GM18507 (cell line): ENCODE data around the gene AQP12A.

Source experiments
- DNase-seq: peaks from one replicate; pipeline ENCODE4 v3.0.0; 2011; ENCODE audit warnings: low read depth; ENCODE audit not compliant: insufficient read length; ENCODE audit errors: extremely low spot score
- FAIRE-seq: peaks from 2 replicates; lab custom pipeline; 2011; peaks lifted over from hg19 to GRCh38; lab: Jason Lieb, UNC

AQP12A gene

GRCh38 chr2:240702640-240703011 is 11.0 kb downstream of the AQP12A start:
- no peak for DNase-seq
- FAIRE-seq: no peak

DNA sequence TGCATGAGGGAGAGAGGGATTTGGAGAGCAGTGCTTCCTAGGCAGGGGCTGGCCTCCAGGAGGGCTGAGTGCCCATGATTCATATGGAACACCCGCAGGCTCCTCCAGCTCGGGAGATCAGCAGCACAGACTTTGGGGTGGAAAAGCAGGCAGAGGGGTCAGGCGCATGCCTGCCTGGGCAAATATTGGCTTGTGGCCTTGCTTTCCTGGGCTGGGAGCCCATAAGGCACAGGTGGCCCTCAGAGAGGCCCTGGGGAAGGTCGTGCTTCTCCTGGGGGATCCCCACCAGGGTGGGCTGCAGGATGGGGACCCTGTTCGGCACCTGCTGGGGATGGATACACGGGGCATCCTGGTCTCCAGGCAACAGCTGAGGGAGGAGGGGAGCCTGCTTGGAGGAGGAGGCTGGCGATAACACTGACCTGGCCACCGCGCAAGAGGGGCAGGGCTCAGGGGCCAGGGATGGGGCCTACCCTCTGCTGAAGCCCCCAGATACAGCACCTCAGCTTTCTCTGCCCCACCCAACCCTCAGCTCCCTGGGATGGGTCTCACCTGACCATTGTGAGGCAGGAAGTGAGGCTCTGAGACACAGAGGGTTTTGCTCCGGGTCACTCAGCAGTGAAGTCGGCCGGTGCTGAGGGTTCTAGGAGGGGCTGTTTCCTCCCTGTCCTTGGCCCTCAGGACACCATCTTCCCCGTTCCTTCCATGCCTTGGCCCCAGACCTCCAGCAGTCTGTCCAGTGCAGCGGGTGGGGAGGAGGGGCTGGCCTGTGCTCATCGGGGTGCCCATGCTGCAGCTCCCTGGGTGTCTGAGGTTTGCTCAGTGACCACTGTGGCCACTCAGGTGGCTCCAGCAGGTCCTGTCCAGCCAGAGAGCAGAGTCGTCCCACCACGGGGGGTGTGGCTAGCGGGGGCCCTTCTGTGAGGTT is 12.0 kb downstream of the AQP12A start:
- DNase-seq (no peak), FAIRE-seq (no peak)

- FAIRE-seq: no peak
- DNase-seq: no peak
Observed at GRCh38 chr2:240704651-240705050, 13.0 kb downstream of the AQP12A start.

GRCh38 chr2:240705204-240705791 is 13.6 kb downstream of the AQP12A start:
- FAIRE-seq: no peak
- no peak for DNase-seq

DNA sequence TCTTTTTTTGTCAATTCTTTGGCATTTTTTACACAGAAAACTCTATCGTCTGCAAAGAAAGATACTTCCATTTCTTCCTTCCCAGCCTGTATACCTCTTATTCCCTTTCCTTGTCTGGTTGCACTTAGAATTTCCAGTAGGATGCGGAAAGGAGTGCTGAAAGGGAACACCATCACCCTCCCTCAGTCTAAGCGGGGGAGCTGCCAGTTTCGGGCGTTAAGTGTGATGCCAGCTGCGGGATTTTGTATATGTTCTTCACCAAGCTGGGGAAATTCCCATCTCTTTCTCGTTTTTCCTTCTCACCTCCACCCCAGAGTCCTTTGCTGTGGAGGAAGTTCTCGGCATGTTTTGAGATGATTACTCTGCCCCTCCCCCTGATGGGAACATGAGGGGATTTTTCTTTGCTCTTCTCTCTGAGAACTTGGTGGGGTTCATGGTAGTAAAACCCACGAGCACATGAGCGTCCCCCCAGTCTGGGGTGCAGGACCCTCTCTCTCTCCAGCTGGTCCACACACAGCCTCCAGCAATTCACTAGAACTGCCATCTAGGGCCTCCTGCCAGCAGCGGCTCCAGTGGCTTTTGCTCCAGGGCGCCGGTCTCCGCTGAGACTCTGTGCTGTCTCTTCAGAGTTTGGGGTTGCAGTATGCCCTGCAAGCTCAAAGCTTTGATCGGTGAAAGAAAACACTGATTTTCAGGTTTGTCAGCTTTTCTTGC is 15.5 kb downstream of the AQP12A start:
- DNase-seq (no peak), FAIRE-seq (no peak)

- DNase-seq: no peak
- FAIRE-seq: no peak
Observed at GRCh38 chr2:240707821-240708220, 16.2 kb downstream of the AQP12A start.

DNA sequence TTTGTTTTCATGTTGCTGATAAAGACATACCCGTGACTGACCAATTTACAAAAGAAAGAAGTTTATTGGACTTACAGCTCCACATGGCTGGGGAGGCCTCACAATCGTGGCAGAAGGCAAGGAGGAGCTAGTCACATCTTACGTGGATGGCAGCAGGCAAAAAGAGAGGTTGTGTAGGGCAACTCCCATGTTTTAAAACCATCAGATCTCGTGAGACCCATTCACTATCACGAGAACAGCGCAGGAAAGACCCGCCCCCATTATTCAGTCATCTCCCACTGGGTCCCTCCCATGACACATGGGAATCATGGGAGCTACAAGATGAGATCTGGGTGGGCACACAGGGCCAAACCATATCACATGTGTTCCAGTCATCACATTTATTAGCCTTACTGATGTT is 16.8 kb downstream of the AQP12A start:
- DNase-seq (no peak), FAIRE-seq (no peak)

- no peak for DNase-seq
- FAIRE-seq: no peak
Observed at GRCh38 chr2:240711296-240711695, 19.6 kb downstream of the AQP12A start.

DNA sequence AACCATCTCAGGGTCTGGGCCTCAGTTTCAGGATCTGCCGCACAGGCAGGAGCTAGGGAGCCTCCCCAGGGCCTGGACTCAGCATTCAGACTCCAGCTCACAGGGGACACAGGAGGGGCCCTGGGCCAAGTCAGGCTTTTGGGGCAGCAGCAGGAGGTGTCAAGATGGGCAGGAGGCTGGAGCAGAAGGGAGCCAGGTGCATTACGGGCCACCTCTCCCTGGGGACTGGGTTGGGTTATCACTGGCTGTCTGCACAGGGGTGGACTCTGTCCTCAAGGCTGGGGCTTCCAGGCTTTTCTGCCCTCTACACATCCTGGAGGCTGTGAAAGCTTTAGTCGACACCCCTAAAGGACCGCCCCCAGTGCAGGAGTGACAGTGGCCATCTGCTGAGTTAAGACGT is 20.0 kb downstream of the AQP12A start:
- FAIRE-seq (no peak), DNase-seq (no peak)

- no peak for FAIRE-seq
- DNase-seq: no peak
Observed at GRCh38 chr2:240712121-240712520, 20.5 kb downstream of the AQP12A start.

GRCh38 chr2:240713071-240713927 is 21.6 kb downstream of the AQP12A start:
- FAIRE-seq (no peak), DNase-seq (no peak)

DNA sequence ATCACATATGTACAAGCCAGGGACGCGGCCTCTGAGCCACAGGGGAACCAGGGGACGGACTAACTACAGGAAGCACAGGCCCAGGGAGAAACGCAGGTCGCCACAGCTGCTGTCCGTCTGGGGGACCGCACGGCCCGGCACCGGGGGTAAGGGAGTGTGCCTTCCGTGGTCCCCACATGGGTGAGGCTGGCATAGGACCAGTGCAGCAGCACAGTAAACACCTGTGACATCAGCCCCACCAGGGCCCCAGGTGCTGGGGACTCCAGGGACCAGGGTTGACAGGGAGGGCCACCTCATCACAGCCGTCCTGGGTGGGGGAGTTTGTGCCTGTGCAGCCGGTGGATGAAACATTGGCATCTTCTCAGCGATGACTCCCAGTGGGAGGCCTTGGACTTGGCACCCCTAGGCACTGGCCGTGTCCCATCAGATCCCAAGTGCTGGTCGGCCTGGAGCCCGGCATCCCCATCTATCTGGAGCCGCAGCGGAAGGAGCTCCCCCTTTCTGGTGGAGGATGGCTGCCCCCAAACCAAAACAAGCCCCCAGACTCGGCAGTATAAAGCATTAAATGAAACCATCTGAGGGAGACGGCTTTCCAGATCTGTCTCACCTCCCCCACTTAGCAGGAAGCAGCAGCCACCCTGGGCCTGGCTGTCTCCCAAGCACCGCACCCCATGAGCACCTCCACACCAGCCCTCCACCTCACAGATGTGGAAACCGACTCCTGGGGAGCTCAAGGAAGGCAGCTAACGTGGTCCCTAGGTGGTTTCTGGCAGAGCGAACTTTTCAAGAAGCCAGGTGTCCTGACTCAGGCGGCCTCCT is 22.5 kb downstream of the AQP12A start:
- DNase-seq (no peak), FAIRE-seq (no peak)

DNA sequence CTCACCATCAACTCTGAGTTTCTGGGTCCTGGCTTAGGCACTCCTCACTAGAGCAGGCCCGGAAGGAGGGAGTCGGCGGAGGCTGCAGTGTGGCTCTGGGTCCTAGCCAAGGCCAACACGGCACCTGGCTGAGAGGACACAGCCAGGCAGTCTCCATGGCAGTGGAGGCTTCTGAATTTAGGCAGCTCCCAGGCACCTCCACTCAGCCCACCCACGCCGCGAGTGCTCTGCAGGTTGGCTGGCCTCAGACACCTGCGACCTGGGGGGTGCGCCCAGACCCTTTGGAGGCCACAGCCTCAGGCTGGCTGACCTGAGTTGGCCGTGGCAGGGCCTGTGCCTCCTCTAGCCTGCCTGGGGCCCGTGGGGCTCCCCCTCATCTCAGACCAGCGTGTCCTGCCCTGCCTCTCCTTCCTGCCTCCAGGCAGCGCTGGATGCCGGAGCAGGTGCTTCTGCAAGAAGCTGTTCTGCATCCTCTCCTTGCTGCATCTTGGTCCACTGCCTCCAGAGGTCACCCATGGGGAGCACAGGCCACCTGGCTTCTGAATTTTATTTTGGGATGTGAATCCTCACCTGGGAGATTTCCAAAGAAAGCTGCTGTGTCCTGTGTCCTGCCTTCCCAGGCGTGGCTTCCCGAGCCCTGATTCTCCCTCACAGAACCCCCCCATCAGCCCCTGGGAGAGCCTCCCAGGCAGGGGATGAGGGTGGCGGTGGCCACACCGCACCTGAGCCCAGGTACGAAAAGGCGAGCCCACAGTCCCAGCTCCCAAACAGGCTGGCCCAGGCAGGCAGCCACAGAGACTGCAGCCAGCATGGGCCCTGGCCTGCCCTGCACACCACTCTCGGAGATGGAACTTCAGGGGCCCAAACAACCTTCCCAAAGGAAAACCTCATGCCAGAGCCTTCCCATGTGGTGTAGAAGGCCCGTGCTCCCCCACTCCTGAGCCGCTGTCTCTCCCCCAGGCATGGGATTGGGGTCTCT is 23.4 kb downstream of the AQP12A start:
- FAIRE-seq (no peak), DNase-seq (no peak)

DNA sequence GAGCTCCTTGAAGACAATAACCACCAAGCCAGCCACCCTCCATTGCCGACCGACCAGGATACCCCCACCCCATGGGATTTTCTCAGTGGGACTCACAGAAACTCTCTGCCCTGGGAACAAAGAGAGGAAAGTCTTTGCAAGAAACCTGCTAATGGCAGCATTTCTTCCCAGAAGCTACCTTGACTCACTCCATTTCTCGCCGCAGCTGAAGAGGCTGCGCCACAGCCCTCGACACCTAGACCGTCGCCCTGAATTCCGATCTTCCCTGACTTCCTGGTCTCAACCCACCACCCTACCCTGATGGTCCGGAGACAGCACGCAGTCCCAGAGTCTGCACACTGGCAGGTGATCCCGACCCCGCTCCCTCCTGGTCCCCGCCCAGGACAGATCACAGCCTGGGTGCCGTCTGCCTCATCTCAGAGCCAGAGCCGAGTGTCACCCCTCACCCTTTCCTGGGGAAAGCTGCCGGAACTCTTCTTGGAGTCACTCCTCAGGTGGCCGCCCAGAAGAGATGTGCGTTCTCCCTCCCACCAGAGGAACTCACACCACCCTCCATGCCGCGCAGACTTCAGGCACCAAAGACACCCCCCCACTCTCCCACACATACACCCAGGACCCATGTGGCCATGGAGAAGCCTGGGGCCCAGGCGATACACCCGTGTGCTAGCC is 24.6 kb downstream of the AQP12A start:
- FAIRE-seq (no peak), DNase-seq (no peak)

GRCh38 chr2:240717181-240717641 is 25.5 kb downstream of the AQP12A start:
- FAIRE-seq: no peak
- DNase-seq: no peak

DNA sequence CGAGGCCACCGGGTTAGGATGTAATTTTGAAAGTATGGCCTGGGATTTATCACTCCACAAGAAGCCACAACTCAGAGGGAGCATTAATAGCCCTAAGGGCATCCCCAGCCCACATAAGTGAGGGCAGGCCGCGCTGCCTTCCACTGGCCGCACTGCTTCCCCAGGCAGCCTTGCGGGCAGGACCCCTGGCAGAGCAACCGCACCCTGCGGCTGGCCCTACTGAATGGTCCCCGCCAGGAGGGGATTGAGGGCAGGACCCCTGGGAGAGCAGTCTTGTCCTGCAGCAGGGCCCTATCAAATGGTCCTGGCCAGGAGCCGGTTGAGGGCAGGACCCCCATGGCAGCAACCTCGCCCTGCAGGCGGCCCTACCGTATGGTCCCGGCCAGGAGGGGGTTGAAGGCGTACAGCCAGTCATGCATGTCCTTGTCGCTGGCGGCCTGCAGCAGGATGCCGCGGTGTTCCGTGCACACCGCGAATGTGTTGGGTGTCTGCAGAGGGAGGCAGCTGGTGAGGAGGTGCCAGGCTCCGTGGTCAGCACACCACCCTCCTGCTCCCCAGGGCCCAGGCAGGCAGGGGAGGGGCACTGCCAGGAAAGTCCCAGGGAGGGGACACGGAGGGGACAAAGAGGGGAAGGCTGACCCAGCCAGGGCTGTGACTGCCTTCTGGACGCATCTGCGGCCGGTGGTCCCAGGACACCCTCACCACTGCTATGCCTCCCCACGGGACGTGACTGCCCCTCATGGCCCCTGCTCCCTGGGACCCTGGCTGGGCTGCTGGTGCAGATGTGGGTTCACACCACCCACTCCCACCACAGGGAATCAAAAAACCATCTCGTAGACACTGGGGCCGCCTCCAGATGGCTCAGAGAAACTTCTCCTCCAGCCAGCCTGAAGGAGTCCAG is 26.3 kb downstream of the AQP12A start:
- FAIRE-seq (no peak), DNase-seq (no peak)
